ENCODE measurements around the gene ABCD2. TPM values are rescaled to one million over a fixed set of nuclear protein-coding genes. Genes with fewer than 3 reads are reported as not detected.

ABCD2 gene
- total and polyA plus RNA-seq, 2 of the 4 experiments (the other 2 are of a cell fraction) = not detected

DNA sequence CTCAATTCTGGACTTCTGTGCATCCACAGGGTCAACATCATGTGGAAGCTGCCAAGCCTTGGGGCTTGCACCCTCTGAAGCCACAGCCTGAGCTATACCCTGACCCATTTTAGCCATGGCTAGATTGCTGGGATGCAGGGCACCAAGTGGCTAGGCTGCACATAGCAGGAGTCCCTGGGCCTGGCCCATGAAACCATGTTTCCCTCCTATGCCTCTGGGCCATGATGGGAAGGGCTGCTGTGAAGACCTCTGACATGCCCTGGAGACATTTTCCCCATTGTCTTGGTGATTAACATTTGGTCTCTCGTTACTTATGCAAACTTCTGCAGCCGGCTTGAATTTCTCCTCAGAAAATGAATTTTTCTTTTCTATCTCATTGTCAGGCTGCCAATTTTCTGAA is 92.6 kb downstream of the ABCD2 start:
- no peak overlapping the region for H2BK20ac ChIP-seq (ENCODE audit: low read depth, low read length)
- no peak overlapping the region for H2BK120ac ChIP-seq (ENCODE audit: low read depth, low read length)
- H3K14ac ChIP-seq (replicated peaks; ENCODE audit: low read depth, low read length) = no peak overlapping the region
- dilution Hi-C loops (cut with HindIII; ENCODE audit: low sequenced_read_pairs, unreplicated experiment) (no loop called here), intact Hi-C loops (cut with micrococcal nuclease) (no loop called here), in situ Hi-C loops (cut with MboI; ENCODE audit: low sequenced_read_pairs) (no loop called here)
- no peak overlapping the region for H3K23ac ChIP-seq (ENCODE audit: low read depth, low read length)
- H3K4me1 ChIP-seq (ENCODE audit: control insufficient read depth, insufficient read depth, low read length) = no peaks in the 10 kb centered on the region
- H3K79me1 ChIP-seq (ENCODE audit: low read depth in 1 of 2, low read length in 2 of 2) = no peaks in the 10 kb centered on the region
- no peak overlapping the region for H3K18ac ChIP-seq (ENCODE audit: low read depth, low read length)
- H4K5ac ChIP-seq (ENCODE audit: low read depth, low read length) = no peak overlapping the region
- CTCF ChIA-PET = no interaction called here
- DNase-seq (no peak), ATAC-seq (ENCODE audit: low read depth) (no peak)
- H2BK5ac ChIP-seq (ENCODE audit: low read depth, low read length, poor library complexity, severe bottlenecking) = no peak overlapping the region
- no peak overlapping the region for H3K4me2 ChIP-seq (ENCODE audit: low read depth, low read length)
- WGBS, 2 experiments (ENCODE audit: extremely low coverage in 2 of 2, insufficient read length in 1 of 2) = no CpG with 5 or more reads among the region's 2 CpGs
- no peaks in the 10 kb centered on the region for H3K36me3 ChIP-seq (ENCODE audit: control insufficient read depth, insufficient read depth, low read length)
- no peak overlapping the region for H4K91ac ChIP-seq (ENCODE audit: insufficient read depth, low read depth, low read length)
- no peak overlapping the region for H4K8ac ChIP-seq (ENCODE audit: low read depth in 2 of 2, low read length in 2 of 2)
- no peak for TF ChIP-seq POLR2A (IDR thresholded peaks at IDR 0.05; ENCODE audit: low read depth, low read length)
- TF ChIP-seq, protein P1, sequence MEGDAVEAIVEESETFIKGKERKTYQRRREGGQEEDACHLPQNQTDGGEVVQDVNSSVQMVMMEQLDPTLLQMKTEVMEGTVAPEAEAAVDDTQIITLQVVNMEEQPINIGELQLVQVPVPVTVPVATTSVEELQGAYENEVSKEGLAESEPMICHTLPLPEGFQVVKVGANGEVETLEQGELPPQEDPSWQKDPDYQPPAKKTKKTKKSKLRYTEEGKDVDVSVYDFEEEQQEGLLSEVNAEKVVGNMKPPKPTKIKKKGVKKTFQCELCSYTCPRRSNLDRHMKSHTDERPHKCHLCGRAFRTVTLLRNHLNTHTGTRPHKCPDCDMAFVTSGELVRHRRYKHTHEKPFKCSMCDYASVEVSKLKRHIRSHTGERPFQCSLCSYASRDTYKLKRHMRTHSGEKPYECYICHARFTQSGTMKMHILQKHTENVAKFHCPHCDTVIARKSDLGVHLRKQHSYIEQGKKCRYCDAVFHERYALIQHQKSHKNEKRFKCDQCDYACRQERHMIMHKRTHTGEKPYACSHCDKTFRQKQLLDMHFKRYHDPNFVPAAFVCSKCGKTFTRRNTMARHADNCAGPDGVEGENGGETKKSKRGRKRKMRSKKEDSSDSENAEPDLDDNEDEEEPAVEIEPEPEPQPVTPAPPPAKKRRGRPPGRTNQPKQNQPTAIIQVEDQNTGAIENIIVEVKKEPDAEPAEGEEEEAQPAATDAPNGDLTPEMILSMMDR (conservative IDR thresholded peaks at IDR 0.05; ENCODE audit: low read depth, low read length) = no peak
- TF ChIP-seq NFE2L2 (IDR thresholded peaks at IDR 0.05; ENCODE audit: low read depth, low read length) = no peak
- no peak for TF ChIP-seq MAZ (IDR thresholded peaks at IDR 0.05; ENCODE audit: borderline replicate concordance, low read depth, low read length)
- no peak for TF ChIP-seq CHD1 (IDR thresholded peaks at IDR 0.05; ENCODE audit: low read depth, low read length)
- TF ChIP-seq RCOR1 (IDR thresholded peaks at IDR 0.05; ENCODE audit: insufficient replicate concordance, low read length) = no peak
- TF ChIP-seq RFX5 (IDR thresholded peaks at IDR 0.05; ENCODE audit: low read depth, low read length) = no peak
- no peak for TF ChIP-seq BHLHE40 (IDR thresholded peaks at IDR 0.05; ENCODE audit: low read depth, low read length)
- TF ChIP-seq, protein P2, sequence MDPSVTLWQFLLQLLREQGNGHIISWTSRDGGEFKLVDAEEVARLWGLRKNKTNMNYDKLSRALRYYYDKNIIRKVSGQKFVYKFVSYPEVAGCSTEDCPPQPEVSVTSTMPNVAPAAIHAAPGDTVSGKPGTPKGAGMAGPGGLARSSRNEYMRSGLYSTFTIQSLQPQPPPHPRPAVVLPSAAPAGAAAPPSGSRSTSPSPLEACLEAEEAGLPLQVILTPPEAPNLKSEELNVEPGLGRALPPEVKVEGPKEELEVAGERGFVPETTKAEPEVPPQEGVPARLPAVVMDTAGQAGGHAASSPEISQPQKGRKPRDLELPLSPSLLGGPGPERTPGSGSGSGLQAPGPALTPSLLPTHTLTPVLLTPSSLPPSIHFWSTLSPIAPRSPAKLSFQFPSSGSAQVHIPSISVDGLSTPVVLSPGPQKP (IDR thresholded peaks at IDR 0.05; ENCODE audit: borderline replicate concordance, low read depth, low read length) = no peak
- TF ChIP-seq MXI1 (IDR thresholded peaks at IDR 0.05; ENCODE audit: borderline replicate concordance, low read depth, low read length) = no peak
- no peak for TF ChIP-seq RAD21 (IDR thresholded peaks at IDR 0.05; ENCODE audit: low read length)
- TF ChIP-seq MAFK (IDR thresholded peaks at IDR 0.05; ENCODE audit: low read depth, low read length) = no peak
- TF ChIP-seq, protein P3, sequence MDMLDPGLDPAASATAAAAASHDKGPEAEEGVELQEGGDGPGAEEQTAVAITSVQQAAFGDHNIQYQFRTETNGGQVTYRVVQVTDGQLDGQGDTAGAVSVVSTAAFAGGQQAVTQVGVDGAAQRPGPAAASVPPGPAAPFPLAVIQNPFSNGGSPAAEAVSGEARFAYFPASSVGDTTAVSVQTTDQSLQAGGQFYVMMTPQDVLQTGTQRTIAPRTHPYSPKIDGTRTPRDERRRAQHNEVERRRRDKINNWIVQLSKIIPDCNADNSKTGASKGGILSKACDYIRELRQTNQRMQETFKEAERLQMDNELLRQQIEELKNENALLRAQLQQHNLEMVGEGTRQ (IDR thresholded peaks at IDR 0.05; ENCODE audit: low read depth, low read length) = no peak
- TF ChIP-seq CEBPB (IDR thresholded peaks at IDR 0.05; ENCODE audit: low read depth, low read length) = no peak
- no peak for TF ChIP-seq FOS (IDR thresholded peaks at IDR 0.05; ENCODE audit: low read depth, low read length)
- TF ChIP-seq SMC3 (IDR thresholded peaks at IDR 0.05; ENCODE audit: low read depth, low read length) = no peak
- no peak overlapping the region for H3K27ac ChIP-seq (ENCODE audit: insufficient read depth, low read length)
- H3K4ac ChIP-seq (ENCODE audit: low read depth, low read length) = no peak overlapping the region
- H2AK9ac ChIP-seq (replicated peaks; ENCODE audit: low read depth, low read length, poor library complexity) = no peak overlapping the region
- no peaks in the 10 kb centered on the region for H3K27me3 ChIP-seq (ENCODE audit: control insufficient read depth, insufficient read depth, low read length)
- H3K4me3 ChIP-seq (ENCODE audit: insufficient read depth, low read depth, low read length) = no peak overlapping the region
- no peak overlapping the region for H3K9ac ChIP-seq (ENCODE audit: low read depth, low read length)
- no peak overlapping the region for H2AK5ac ChIP-seq (ENCODE audit: low read depth, low read length)
- H2AFZ ChIP-seq (replicated peaks; ENCODE audit: low read length, poor library complexity) = no peak overlapping the region
- H3K56ac ChIP-seq (ENCODE audit: extremely low read depth, insufficient read depth, low read length) = no peak overlapping the region
- H2BK15ac ChIP-seq (ENCODE audit: low read depth, low read length) = no peak overlapping the region
- H3K9me1 ChIP-seq (ENCODE audit: insufficient read depth, low read length) = no peaks in the 10 kb centered on the region
- no peaks in the 10 kb centered on the region for H4K20me1 ChIP-seq (ENCODE audit: insufficient read depth, low read length)
- BruUV-seq (replicated peaks) = no TSS peak
- POLR2A ChIA-PET (ENCODE audit: unreplicated experiment) = no interaction called here
- H3K9me3 ChIP-seq (ENCODE audit: control insufficient read depth, insufficient read depth, low read length) = peaks cover 2% of the 10 kb centered on the region; the same call in 1 of the 2 replicates
